Measurements from ENCODE around the gene UBE2R2.
"Not testable (repeated sequence)": the region's sequence is repeated elsewhere in the genome, so short reads cannot be mapped to it uniquely, and the experiment has no call there.

UBE2R2 gene

DNA sequence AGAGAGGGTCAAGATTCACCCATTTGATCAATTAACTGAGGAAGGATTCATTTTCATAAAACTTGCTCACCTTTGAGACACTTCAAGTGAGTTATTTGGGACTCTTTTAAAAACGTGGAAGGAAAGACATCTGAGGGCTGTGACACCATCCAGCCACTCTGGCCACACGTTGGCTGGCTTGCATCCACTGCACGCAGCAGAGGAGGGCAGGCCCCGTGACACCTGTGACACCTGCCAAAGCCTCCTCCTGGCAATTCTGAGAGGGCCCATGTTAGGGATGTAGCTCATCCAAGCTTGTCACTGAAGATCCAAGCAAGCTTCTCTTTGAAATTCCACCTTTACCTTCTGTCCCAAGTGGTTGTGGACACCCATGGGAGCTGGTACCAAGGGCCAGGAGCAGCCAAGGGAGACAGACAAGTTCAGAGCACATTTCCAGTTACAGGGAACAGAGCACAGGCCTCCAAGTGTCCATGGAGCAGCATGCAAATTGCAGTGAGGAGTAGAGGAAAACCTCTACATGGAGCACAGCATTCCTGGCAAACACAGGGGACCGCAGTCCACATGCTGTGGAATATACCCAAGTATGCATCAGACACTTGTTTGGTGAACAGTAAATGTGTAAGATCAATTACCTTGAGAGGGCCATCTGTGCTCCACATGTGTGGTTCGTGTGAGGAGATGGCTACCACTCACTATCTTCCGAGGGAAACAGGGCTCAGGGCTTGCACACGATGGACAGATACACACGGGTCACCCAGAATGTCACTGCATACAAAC, 16.8 kb upstream of the UBE2R2 start:
- no peaks in the 10 kb centered on the region for H3K36me3 ChIP-seq (ENCODE audit: control insufficient read depth in 2 of 2, insufficient read depth in 1 of 2, low read length in 2 of 2)
- H3K4me3 ChIP-seq (ENCODE audit: low read depth, low read length) = no peak overlapping the region
- no peaks in the 10 kb centered on the region for H3K4me1 ChIP-seq (ENCODE audit: control insufficient read depth, insufficient read depth, low read length)
- TF ChIP-seq ZNF473 (tag by site-specific recombination; IDR thresholded peaks at IDR 0.05) (no peak), ZNF274 (IDR thresholded peaks at IDR 0.05; ENCODE audit: low read length) (no peak), ZNF274 (tag by site-specific recombination; IDR thresholded peaks at IDR 0.05; ENCODE audit: borderline replicate concordance) (no peak), ZFHX2 (tag by site-specific recombination; conservative IDR thresholded peaks at IDR 0.05) (no peak), ZNF155 (tag by site-specific recombination; IDR thresholded peaks at IDR 0.05) (no peak), ZNF302 (tag by site-specific recombination; IDR thresholded peaks at IDR 0.05; ENCODE audit: low read depth) (no peak), ZNF426 (tag by site-specific recombination; IDR thresholded peaks at IDR 0.05) (no peak)
- TF ChIP-seq, protein P1, sequence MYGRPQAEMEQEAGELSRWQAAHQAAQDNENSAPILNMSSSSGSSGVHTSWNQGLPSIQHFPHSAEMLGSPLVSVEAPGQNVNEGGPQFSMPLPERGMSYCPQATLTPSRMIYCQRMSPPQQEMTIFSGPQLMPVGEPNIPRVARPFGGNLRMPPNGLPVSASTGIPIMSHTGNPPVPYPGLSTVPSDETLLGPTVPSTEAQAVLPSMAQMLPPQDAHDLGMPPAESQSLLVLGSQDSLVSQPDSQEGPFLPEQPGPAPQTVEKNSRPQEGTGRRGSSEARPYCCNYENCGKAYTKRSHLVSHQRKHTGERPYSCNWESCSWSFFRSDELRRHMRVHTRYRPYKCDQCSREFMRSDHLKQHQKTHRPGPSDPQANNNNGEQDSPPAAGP (tag by site-specific recombination; IDR thresholded peaks at IDR 0.05) = no peak
- ChIA-PET CTCF (interaction anchor here (1.8 to 2.1 kb wide), 2 partner anchors 21 to 62 kb away, joined by 5 to 8 read pairs; no protein-coding TSS in a partner anchor), POLR2A (no interaction called here)
- H3K9me3 ChIP-seq (ENCODE audit: control insufficient read depth, insufficient read depth, low read depth, low read length) = no peaks in the 10 kb centered on the region
- H3K27ac ChIP-seq (ENCODE audit: extremely low read depth, low read depth, low read length) = no peak overlapping the region

DNA sequence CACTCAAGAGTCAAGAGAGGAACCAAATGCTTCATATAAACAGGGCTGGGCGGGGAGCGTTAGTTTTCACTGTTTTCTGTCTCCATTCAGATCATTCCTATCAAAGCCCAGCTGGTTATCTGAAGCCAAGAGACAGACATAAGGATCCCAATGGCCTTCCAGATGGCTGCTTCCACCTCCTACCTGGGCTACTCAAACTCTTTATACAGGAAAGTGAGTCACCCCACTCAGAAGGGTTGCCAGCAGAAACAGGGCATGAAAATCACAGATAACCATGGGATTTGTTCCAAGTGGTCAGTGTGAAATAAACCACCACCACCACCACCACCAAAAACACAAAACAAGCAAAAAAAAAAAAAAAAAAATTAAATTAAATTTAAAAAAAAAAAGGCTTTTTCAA, 16.1 kb upstream of the UBE2R2 start:
- no peaks in the 10 kb centered on the region for H3K36me3 ChIP-seq (ENCODE audit: control insufficient read depth in 2 of 2, insufficient read depth in 1 of 2, low read length in 2 of 2)
- H3K9me3 ChIP-seq (ENCODE audit: control insufficient read depth, insufficient read depth, low read depth, low read length) = no peaks in the 10 kb centered on the region
- TF ChIP-seq ZNF112 (tag by site-specific recombination; IDR thresholded peaks at IDR 0.05) (no peak), ZNF623 (tag by site-specific recombination; IDR thresholded peaks at IDR 0.05) (no peak), ZNF335 (tag by site-specific recombination; conservative IDR thresholded peaks at IDR 0.05) (no peak), KLF10 (tag by site-specific recombination; IDR thresholded peaks at IDR 0.05) (no peak), ZNF514 (tag by site-specific recombination; IDR thresholded peaks at IDR 0.05) (no peak), ZNF394 (tag by site-specific recombination; IDR thresholded peaks at IDR 0.05; ENCODE audit: borderline replicate concordance) (no peak), ZNF561 (tag by site-specific recombination; IDR thresholded peaks at IDR 0.05; ENCODE audit: borderline replicate concordance) (no peak), ZNF558 (tag by site-specific recombination; IDR thresholded peaks at IDR 0.05) (no peak), ZNF791 (tag by site-specific recombination; IDR thresholded peaks at IDR 0.05) (no peak), ZNF302 (tag by site-specific recombination; IDR thresholded peaks at IDR 0.05; ENCODE audit: low read depth) (no peak)
- TF ChIP-seq, protein P2, sequence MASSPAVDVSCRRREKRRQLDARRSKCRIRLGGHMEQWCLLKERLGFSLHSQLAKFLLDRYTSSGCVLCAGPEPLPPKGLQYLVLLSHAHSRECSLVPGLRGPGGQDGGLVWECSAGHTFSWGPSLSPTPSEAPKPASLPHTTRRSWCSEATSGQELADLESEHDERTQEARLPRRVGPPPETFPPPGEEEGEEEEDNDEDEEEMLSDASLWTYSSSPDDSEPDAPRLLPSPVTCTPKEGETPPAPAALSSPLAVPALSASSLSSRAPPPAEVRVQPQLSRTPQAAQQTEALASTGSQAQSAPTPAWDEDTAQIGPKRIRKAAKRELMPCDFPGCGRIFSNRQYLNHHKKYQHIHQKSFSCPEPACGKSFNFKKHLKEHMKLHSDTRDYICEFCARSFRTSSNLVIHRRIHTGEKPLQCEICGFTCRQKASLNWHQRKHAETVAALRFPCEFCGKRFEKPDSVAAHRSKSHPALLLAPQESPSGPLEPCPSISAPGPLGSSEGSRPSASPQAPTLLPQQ (tag by site-specific recombination; IDR thresholded peaks at IDR 0.05) = no peak
- H3K27ac ChIP-seq (ENCODE audit: extremely low read depth, low read depth, low read length) = no peak overlapping the region
- ChIA-PET POLR2A (no interaction called here), CTCF (interaction anchor here (1.1 to 2.1 kb wide), 2 partner anchors 13 to 22 kb away, joined by 6 to 8 read pairs; no protein-coding TSS in a partner anchor)
- H3K4me1 ChIP-seq (ENCODE audit: control insufficient read depth, insufficient read depth, low read length) = no peaks in the 10 kb centered on the region
- H3K4me3 ChIP-seq (ENCODE audit: low read depth, low read length) = no peak overlapping the region

DNA sequence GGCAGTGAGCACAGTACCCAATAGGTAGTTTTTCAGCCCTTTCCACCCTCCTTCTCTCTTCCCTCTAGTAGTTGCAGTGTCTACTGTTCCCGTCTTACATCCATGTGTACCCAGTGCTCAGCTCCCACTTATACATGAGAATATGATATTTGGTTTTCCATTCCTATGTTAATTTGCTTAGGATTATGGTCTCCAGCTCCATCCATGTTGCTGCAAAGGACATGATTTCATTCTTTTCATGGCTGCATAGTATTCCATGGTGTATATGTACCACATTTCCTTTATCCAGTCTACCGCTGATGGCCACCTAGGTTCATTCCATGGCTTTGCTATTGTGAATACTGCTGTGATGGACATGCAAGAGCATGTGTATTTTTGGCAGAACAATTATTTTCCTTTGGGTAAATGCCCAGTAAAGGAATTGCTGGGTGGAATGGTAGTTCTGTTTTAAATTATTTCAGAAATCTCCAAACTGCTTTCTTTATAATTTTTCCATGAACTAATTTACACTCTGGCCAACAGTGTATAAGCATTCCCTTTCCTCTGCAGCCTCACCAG, 14.9 kb upstream of the UBE2R2 start:
- H3K4me1 ChIP-seq (ENCODE audit: control insufficient read depth, insufficient read depth, low read length); H3K9me3 ChIP-seq (ENCODE audit: control insufficient read depth, insufficient read depth, low read depth, low read length); H3K36me3 ChIP-seq (ENCODE audit: control insufficient read depth in 2 of 2, insufficient read depth in 1 of 2, low read length in 2 of 2); H3K4me3 ChIP-seq (ENCODE audit: low read depth, low read length); POLR2A ChIA-PET; H3K27ac ChIP-seq (ENCODE audit: extremely low read depth, low read depth, low read length): not testable (repeated sequence)
- peak; percentile 54 for TF ChIP-seq ZNF146 (tag by site-specific recombination; IDR thresholded peaks at IDR 0.05)
- CTCF ChIA-PET = interaction anchor here (1.0 to 1.1 kb wide), 2 partner anchors 12 kb away, joined by 3 to 6 read pairs; no protein-coding TSS in a partner anchor

DNA sequence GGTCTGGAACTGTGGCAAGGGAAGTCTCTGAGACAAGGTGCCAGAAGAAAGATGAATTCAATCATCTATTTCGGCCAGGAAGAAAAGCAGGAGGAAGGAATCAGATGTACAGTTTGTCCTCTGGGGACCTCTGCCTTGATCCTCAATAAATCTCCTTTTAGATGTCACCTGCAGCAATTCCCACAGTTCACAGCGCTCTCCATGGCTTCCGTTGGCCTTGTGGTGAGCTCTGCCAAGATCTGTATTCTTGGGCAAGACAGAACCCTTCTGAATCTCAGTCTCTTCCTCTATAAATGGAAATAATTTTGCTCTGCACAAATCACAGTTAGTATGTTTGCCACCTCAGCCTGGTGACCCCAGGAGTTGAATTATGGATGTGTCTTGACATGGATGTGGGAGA, 12.8 kb upstream of the UBE2R2 start:
- H3K4me3 ChIP-seq (ENCODE audit: low read depth, low read length) = not testable (repeated sequence)
- CTCF ChIA-PET = interaction anchor here (0.5 to 1.2 kb wide), 4 partner anchors 8 to 43 kb away, joined by 3 to 4 read pairs (median 3); no protein-coding TSS in a partner anchor

DNA sequence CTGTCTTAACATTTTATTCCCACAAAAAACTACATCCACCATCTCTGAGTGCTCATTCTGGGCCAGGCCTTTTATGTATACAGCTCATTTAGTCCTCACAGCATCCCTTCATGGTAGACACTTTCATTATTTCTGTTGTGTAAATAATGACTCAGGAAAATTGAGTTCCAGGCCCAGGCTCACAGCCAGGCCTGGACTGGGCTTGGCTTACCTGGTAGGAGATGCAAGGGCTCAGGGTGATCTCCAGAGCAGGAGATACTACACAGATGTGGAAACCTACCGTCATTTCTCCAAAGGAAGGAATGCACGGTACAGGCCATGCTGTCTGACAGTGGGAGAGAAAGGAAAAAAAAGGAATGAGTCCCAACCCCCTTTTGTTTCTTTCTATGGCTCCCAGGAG, 9.8 kb upstream of the UBE2R2 start:
- not testable (repeated sequence) for H3K9me3 ChIP-seq (ENCODE audit: control insufficient read depth, insufficient read depth, low read depth, low read length); H3K4me1 ChIP-seq (ENCODE audit: control insufficient read depth, insufficient read depth, low read length); H3K27ac ChIP-seq (ENCODE audit: extremely low read depth, low read depth, low read length); H3K4me3 ChIP-seq (ENCODE audit: low read depth, low read length); H3K36me3 ChIP-seq (ENCODE audit: control insufficient read depth in 2 of 2, insufficient read depth in 1 of 2, low read length in 2 of 2)
- ChIA-PET POLR2A (interaction anchor here (0.6 kb wide), 1 partner anchor 335 kb away, joined by 7 read pairs; no protein-coding TSS in a partner anchor), CTCF (interaction anchor here (0.7 to 1.0 kb wide), 4 partner anchors 20 to 145 kb away, joined by 3 read pairs; no protein-coding TSS in a partner anchor)

More for the DNA sequence above, 12.8 kb upstream of the UBE2R2 start:
- H3K4me1 ChIP-seq (ENCODE audit: control insufficient read depth, insufficient read depth, low read length); H3K36me3 ChIP-seq (ENCODE audit: control insufficient read depth in 2 of 2, insufficient read depth in 1 of 2, low read length in 2 of 2); H3K9me3 ChIP-seq (ENCODE audit: control insufficient read depth, insufficient read depth, low read depth, low read length); POLR2A ChIA-PET; H3K27ac ChIP-seq (ENCODE audit: extremely low read depth, low read depth, low read length): not testable (repeated sequence)

DNA sequence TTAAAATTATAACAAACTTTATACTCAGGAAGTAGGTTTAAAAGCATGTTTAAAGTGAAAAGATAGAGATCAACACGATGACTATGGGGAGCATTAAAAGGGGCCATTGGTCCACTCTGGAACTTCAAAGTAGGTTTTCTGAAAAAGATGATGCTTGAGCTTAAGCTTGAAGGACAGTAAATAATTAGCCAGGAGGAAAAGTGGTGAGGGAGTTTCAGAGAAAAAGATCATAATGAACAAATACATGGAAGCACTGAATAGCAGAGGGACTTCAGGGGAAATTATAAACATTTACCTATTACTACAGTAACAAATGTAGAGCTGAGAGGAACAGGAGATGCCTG, 8.0 kb upstream of the UBE2R2 start:
- CTCF ChIA-PET = interaction anchor here (0.8 to 1.2 kb wide), 3 partner anchors 30 to 71 kb away, joined by 3 to 4 read pairs (median 4); no protein-coding TSS in a partner anchor
- not testable (repeated sequence) for H3K4me3 ChIP-seq (ENCODE audit: low read depth, low read length)

More for the DNA sequence above, 8.0 kb upstream of the UBE2R2 start:
- H3K27ac ChIP-seq (ENCODE audit: extremely low read depth, low read depth, low read length); H3K36me3 ChIP-seq (ENCODE audit: control insufficient read depth in 2 of 2, insufficient read depth in 1 of 2, low read length in 2 of 2); H3K9me3 ChIP-seq (ENCODE audit: control insufficient read depth, insufficient read depth, low read depth, low read length); POLR2A ChIA-PET; H3K4me1 ChIP-seq (ENCODE audit: control insufficient read depth, insufficient read depth, low read length): not testable (repeated sequence)
